HPDE6-E6E7 (cell line): Measurements from ENCODE around the gene RABGAP1L.
"Not testable (repeated sequence)": the region's sequence is repeated elsewhere in the genome, so short reads cannot be mapped to it uniquely, and the experiment has no call there.

Source experiments
- DNase-seq: peaks from one replicate; pipeline ENCODE4 v3.0.0; 2011; ENCODE audit warnings: missing footprints; ENCODE audit errors: extremely low spot score

The RABGAP1L gene

GRCh38 chr1:175033953-175034352 is 874.6 kb downstream of the RABGAP1L start:
- DNase-seq: no peak

GRCh38 chr1:175034775-175035174 is 875.5 kb downstream of the RABGAP1L start:
- no peak for DNase-seq

GRCh38 chr1:175035865-175036264 is 876.5 kb downstream of the RABGAP1L start:
- no peak for DNase-seq

GRCh38 chr1:175036476-175036875 is 877.2 kb downstream of the RABGAP1L start:
- DNase-seq: no peak

- DNase-seq: no peak
These were observed 878.1 kb downstream of the RABGAP1L start for GRCh38 chr1:175037416-175037815.

DNA sequence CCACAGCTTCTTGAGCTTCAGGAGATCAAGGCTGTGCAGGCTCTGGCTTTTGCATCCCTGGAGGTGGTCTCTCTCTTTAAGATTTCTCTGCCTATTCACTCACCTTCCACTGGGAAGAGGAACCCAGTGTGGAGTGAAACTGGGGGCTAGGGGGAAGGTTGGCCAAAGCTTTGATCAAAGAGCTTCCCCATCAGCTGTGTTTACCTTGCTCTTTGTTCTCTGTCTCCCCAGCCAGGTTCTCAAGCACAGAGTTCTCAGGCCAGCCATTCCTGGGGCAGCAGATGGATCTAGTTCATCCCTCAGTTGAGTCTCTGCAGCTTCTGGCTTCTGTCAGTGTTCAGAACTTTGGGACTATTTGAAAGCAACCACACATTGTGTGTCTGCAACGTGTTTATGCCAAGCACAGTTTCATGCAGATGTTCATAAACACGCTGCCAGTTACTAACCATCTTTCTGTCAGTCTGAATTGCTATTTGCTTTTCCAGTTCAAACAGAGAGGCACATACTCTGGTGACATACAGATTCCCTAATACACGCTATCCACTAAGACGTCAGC is 881.1 kb downstream of the RABGAP1L start:
- DNase-seq: no peak

GRCh38 chr1:175042650-175043049 is 883.3 kb downstream of the RABGAP1L start:
- DNase-seq: no peak

DNA sequence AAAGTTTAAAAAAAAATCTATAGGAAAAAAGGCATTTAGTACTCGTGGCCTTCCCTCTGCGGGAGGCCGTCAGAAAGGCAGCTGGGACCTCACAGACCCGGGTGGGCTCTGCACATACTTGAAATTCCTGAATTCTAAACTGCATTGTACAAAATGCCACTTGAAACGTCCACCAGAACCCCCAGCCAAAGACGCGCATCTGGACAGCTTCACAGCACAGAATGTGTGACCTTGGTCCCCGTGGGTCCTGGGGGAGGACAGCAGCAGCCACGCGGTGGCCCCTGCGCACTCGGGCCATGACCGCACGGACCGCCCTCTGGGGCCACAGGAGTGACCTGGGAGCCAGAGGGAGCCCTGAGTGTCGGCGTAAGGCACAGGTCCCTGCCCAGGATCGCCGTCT is 884.5 kb downstream of the RABGAP1L start:
- DNase-seq: no peak

- not testable (repeated sequence) for DNase-seq
These were observed 885.3 kb downstream of the RABGAP1L start for GRCh38 chr1:175044591-175044990.
